T-helper 1 cell treated with Interleukin-12 subunit alpha and Interleukin-12 subunit beta and Interleukin-4 antibody, amounts not matched to agents 30 μg/mL and 1 μg/mL, for 36 hours (primary cell): ENCODE measurements around the gene TSPAN13.

ENCODE experiments used
- H3K27ac Mint-ChIP-seq: one replicate; pipeline ENCODE4 v1.8.0; 2021; ENCODE audit warnings: mild to moderate bottlenecking, mixed read lengths
- H3K27me3 Mint-ChIP-seq: one replicate; pipeline ENCODE4 v1.8.0; 2021; ENCODE audit warnings: low read depth, mixed read lengths
- H3K36me3 Mint-ChIP-seq: one replicate; pipeline ENCODE4 v1.8.0; 2021; ENCODE audit warnings: low read depth, mixed read lengths
- H3K4me1 Mint-ChIP-seq: one replicate; pipeline ENCODE4 v1.8.0; 2021; ENCODE audit warnings: low read depth, mixed read lengths
- H3K4me3 Mint-ChIP-seq: one replicate; pipeline ENCODE4 v1.8.0; 2021; ENCODE audit warnings: mild to moderate bottlenecking, moderate library complexity, mixed read lengths
- H3K9me3 Mint-ChIP-seq: one replicate; pipeline ENCODE4 v1.8.0; 2021; ENCODE audit warnings: mixed read lengths

Gene TSPAN13

DNA sequence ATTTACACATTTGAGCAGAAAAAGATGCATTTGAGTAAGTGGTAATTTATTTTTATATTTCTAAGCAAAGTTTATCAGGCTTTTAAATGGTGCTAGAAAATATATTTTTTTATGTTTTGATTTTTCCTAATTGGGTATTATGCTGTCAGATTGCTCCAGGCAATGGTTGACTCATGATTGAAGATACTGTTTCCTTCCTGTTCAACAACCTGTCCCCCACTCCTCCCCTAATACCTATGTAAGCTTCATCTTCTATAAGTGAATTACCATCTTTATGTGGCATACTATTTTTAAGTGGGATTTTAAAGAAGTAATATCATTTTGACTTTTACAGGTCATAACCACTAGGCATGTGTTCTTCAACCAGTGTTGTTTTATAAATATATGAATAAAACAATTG, 21.4 kb downstream of the TSPAN13 start:
- no peaks in the 10 kb centered on the region for H3K9me3 Mint-ChIP-seq
- H3K4me1 Mint-ChIP-seq = no peaks in the 10 kb centered on the region
- H3K27ac Mint-ChIP-seq = no peak overlapping the region
- H3K36me3 Mint-ChIP-seq = no peaks in the 10 kb centered on the region
- H3K4me3 Mint-ChIP-seq = no peak overlapping the region
- H3K27me3 Mint-ChIP-seq = no peaks in the 10 kb centered on the region

DNA sequence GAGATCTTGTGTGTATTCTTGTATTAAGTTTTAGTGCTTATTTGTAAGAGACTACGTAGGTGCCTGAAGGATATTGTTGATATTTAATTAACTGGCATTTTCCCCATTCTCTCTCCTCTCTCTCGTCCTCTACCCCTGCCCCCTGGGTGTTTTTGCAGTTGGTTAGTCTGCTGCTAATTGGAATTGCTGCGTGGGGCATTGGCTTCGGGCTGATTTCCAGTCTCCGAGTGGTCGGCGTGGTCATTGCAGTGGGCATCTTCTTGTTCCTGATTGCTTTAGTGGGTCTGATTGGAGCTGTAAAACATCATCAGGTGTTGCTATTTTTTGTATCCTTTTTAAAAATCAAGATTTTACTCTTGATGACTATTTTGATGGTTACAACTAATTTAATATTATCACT, 22.5 kb downstream of the TSPAN13 start:
- Mint-ChIP-seq H3K27ac (no peak overlapping the region), H3K9me3 (no peaks in the 10 kb centered on the region), H3K36me3 (no peaks in the 10 kb centered on the region), H3K4me3 (no peak overlapping the region), H3K27me3 (no peaks in the 10 kb centered on the region), H3K4me1 (no peaks in the 10 kb centered on the region)

DNA sequence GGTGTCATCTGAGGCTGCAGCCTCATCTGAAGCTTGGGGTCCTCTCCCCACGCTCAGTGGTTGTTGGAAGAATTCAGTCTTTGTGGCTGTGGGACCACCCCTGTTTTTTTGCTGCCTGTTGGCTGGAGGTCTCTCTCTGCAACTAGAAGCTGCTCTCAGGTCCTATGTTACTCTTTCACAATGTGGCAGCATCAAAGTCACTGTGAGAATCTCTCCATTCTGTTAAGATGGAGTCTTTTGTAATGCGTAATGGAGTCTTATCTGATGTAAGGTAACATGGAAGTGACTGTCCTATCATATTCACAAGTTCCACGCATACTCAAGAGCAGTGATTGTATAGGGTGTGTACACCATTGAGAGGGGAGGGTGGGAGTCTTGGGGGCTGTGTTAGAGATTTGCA, 24.9 kb downstream of the TSPAN13 start:
- no peaks in the 10 kb centered on the region for H3K36me3 Mint-ChIP-seq
- no peaks in the 10 kb centered on the region for H3K4me1 Mint-ChIP-seq
- H3K9me3 Mint-ChIP-seq = no peaks in the 10 kb centered on the region
- H3K27me3 Mint-ChIP-seq = no peaks in the 10 kb centered on the region
- no peak overlapping the region for H3K4me3 Mint-ChIP-seq
- H3K27ac Mint-ChIP-seq = no peak overlapping the region

DNA sequence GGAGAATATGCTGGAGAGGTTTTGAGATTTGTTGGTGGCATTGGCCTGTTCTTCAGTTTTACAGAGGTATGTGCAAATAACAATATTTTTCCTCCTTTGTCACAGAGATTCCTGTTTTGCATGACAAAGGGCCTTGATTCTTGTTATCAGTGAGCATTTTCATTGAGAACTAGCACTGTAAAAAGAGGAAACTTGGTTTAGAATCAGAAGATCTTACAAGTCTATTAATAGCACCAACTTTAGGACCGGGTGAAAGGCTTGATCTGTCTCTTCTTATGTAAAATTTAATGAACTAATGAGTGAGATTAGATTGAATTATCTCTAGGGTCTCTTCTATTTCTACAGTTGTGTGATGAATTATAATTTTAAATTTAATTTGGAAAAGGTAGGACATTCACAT, 25.5 kb downstream of the TSPAN13 start:
- Mint-ChIP-seq H3K4me3 (no peak overlapping the region), H3K9me3 (no peaks in the 10 kb centered on the region), H3K27ac (no peak overlapping the region), H3K27me3 (no peaks in the 10 kb centered on the region), H3K4me1 (no peaks in the 10 kb centered on the region), H3K36me3 (no peaks in the 10 kb centered on the region)

DNA sequence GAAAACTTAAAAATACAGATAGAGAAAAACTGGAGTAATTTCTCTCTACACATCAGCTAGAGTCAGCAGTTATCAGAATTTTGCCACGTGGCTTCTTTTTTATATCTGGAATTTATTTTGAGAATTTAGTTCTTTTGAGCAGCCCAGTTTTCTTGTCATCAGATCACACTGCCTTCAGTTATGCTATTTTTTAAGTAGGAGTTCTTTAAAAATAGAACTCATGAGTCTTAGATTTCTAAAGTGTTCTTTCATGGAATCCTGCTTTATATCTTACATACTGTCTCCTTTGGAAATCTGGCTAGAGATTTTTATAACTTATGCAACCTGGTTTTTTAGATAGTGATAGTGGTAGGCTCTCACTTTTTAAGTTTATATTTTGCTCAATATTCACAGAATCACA, 27.0 kb downstream of the TSPAN13 start:
- Mint-ChIP-seq H3K4me3 (no peak overlapping the region), H3K9me3 (no peaks in the 10 kb centered on the region), H3K27ac (no peak overlapping the region), H3K27me3 (no peaks in the 10 kb centered on the region), H3K4me1 (no peaks in the 10 kb centered on the region), H3K36me3 (no peaks in the 10 kb centered on the region)

DNA sequence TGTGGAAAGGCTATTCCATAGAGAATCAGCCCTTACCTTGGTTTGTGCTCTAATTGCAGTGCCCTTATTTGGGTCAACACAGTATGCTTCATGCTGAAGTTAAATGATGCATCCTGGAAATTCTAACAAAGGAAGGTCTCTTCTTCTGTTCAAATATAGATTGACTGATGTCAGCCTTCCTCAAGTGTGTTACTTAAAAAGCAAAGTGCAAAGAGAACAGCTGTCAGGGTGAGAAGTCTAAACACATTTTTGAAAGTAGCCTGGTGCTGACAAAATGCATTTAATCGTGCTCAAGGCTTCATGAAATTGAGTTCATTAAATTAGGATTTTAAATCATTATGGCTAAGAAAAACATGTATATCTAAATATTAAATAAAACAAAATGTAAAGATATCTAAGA, 31.8 kb downstream of the TSPAN13 start:
- Mint-ChIP-seq H3K4me1 (no peaks in the 10 kb centered on the region), H3K27me3 (no peaks in the 10 kb centered on the region), H3K36me3 (no peaks in the 10 kb centered on the region), H3K27ac (no peak overlapping the region), H3K9me3 (no peaks in the 10 kb centered on the region), H3K4me3 (no peak overlapping the region)

DNA sequence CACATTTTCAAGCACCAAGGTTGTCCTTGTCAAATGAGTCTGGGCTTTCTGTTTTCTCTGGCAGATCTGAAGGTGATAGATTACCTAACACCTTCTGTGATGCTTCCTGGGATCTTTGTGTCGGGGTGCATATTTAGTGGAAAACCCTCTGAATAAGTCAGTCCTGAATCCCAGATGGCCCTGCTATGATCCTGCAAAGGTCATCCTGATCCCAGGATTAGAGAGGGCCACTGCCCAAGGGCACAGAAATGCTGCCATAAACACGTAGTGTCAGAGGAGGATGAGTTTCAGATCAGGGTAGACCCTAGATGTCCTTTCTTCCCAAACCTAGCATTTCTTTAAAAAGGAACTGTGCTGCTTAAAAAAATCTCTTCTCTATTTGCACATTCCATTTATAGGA, 32.3 kb downstream of the TSPAN13 start:
- H3K4me1 Mint-ChIP-seq = no peaks in the 10 kb centered on the region

DNA sequence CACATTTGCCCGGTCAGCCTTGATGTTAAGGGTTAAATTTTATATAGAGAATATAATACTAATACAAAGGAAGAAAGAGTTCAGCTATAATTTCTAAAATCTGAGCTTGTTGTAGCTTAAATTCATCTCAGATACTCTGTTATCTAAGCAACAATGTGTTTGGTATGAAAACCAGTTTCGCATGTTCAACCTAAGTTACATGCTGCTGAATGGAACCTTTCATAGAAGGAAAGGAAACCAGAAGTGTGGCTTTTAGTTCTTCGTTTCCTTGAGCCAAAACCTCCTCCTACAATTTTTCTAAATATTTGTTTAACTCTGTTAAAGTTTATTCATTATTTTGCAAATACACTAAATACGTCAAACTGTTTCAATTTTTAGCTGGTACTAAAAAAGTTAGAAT, 32.7 kb downstream of the TSPAN13 start:
- no peaks in the 10 kb centered on the region for H3K36me3 Mint-ChIP-seq
- no peak overlapping the region for H3K27ac Mint-ChIP-seq
- no peaks in the 10 kb centered on the region for H3K9me3 Mint-ChIP-seq
- H3K4me1 Mint-ChIP-seq = no peaks in the 10 kb centered on the region
- no peaks in the 10 kb centered on the region for H3K27me3 Mint-ChIP-seq
- H3K4me3 Mint-ChIP-seq = no peak overlapping the region

More for the DNA sequence above, 32.3 kb downstream of the TSPAN13 start:
- no peak overlapping the region for H3K4me3 Mint-ChIP-seq
- no peaks in the 10 kb centered on the region for H3K9me3 Mint-ChIP-seq
- no peaks in the 10 kb centered on the region for H3K36me3 Mint-ChIP-seq
- no peaks in the 10 kb centered on the region for H3K27me3 Mint-ChIP-seq
- no peak overlapping the region for H3K27ac Mint-ChIP-seq

DNA sequence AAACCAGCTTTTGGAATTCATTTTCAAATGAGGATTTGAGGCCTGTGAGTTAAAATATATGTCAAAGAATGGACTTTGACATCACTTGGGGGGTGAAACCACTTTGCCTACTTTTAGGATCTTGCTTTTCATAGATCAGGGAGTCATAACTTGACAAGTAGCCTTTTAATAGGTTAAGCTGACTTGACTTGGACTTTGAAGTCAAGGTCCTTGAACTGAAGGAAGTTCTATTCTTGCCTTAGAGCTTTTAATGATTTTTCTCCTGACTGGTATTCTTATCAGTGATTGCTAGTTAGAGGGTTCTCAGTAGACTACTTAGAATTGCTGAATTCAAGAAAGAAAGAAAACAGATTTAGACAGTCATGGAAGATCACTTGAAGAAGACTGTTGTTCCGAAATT, 33.6 kb downstream of the TSPAN13 start:
- no peaks in the 10 kb centered on the region for H3K9me3 Mint-ChIP-seq
- H3K4me3 Mint-ChIP-seq = no peak overlapping the region
- no peaks in the 10 kb centered on the region for H3K36me3 Mint-ChIP-seq
- no peak overlapping the region for H3K27ac Mint-ChIP-seq
- no peaks in the 10 kb centered on the region for H3K4me1 Mint-ChIP-seq
- no peaks in the 10 kb centered on the region for H3K27me3 Mint-ChIP-seq

DNA sequence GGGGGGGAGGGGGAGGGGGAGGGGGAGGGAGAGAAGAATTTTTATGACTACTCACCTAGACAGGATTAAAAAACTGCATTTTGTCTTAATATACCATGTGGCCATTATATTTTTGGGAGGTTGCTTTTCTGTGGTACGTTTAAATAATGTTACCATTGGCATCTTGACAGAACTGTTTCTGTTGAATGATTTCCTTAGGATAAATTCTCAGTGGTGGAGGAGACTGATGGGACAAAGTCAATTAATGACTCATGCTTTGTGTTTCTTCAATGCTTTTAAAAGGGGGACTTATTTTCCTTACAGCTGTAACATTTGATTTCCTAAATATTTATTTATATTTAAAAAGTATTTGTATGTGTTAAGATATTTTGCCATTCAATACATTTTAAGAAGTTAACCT, 37.5 kb downstream of the TSPAN13 start:
- no peaks in the 10 kb centered on the region for H3K9me3 Mint-ChIP-seq
- H3K4me3 Mint-ChIP-seq = no peak overlapping the region
- no peak overlapping the region for H3K27ac Mint-ChIP-seq
- H3K27me3 Mint-ChIP-seq = peaks cover 4% of the 10 kb centered on the region
- H3K4me1 Mint-ChIP-seq = no peaks in the 10 kb centered on the region
- no peaks in the 10 kb centered on the region for H3K36me3 Mint-ChIP-seq

DNA sequence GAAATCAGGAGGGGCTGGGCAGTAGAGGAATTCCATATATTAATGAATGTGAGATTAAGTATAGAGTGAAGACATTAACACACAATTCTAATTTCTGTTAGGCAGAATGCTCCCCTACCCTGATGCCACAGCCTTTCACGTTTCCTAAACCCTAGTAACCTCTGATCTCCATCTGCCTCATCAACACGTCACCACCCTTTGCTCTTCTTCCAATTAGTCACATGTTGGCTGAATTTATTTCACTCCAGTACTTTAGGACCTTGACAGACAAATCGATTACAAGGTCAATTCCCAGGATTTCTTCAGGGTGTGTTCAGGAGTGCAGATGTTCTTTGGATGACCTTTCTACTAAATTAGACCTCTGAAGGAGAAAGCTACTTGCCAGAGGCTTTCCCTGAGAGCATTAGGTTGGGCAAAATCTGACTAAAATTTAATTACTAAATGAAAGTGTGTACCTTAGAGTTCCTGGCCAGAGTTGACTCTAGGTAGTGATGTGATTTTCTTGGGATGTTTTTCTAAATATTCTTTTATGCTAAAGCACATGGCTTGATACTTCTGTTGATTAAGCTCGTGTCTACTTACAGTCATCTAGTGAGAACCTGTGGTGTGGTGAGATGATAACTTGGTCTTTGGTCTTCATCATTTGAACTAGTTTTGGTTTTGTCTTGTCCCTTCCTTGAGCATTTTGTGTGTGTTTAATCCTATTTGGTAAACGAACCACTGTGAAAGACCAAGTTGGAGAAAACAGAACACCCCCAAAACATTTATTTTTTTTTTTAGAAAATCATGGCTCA, 38.5 kb downstream of the TSPAN13 start:
- Mint-ChIP-seq H3K27me3 (peaks cover 8% of the 10 kb centered on the region), H3K27ac (no peak overlapping the region), H3K36me3 (no peaks in the 10 kb centered on the region), H3K4me3 (no peak overlapping the region), H3K4me1 (no peaks in the 10 kb centered on the region), H3K9me3 (no peaks in the 10 kb centered on the region)

DNA sequence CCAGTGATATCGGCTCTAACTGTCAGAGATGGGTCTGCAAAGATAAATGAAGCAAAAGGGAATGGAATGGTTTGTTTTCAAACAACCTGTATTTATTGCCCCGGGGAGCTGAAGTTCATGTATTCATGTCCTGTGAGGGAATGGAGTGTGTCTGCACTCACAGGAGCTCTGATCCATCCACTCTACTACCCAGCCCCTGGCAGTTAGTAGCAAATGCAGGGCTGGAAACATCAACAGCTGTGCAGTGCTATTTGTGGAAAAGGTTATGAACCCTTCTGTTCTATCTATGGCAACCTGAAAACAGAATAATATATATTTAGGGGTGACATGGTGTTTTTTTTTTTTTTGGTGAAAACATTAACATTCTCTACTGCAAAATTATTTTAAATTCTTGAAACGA, 41.4 kb downstream of the TSPAN13 start:
- Mint-ChIP-seq H3K9me3 (no peaks in the 10 kb centered on the region), H3K27ac (no peak overlapping the region), H3K4me1 (no peaks in the 10 kb centered on the region), H3K4me3 (no peak overlapping the region), H3K36me3 (no peaks in the 10 kb centered on the region), H3K27me3 (peaks cover 8% of the 10 kb centered on the region)

DNA sequence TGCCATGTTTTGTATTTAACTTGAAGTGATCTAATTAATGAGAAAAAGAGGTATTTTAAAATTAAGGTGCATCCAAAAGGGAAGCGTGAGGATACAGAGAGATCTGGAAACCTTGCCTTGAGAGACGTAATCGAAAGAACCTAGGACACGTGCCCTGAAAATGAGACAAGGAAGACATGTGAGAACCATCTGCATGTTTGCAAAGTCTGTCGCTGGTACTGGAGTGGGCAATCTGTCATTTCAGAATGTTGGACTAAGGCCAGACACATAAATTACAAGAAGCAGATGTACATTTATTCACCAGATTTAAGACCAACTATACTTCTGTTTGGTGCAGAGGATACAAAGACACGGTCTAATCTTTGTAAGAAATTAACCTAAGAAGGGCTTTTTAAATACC, 42.1 kb downstream of the TSPAN13 start:
- Mint-ChIP-seq H3K36me3 (no peaks in the 10 kb centered on the region), H3K27me3 (peaks cover 8% of the 10 kb centered on the region), H3K4me1 (no peaks in the 10 kb centered on the region), H3K4me3 (no peak overlapping the region), H3K9me3 (no peaks in the 10 kb centered on the region), H3K27ac (no peak overlapping the region)

DNA sequence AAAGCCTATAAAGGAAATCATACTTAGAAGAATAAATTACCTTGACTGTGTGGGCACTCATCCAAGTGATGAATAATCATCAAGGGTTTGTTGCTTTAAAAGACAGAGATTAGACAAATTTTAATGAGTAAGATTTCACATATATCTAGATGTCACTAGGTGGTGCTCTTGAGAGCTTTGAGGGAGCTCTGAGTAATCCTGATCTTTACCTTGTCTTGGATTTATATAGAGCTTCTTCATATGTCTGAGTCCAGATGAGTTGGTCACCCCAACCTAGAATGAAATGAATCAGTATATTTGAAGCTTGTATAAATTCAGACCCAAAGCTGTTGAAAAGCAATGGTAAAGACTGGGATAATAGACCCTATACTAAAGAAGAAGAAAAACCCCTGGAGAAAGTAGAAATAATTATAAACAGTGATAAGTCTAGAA, 47.6 kb downstream of the TSPAN13 start:
- Mint-ChIP-seq H3K27me3 (peaks cover 11% of the 10 kb centered on the region), H3K27ac (no peak overlapping the region), H3K4me3 (no peak overlapping the region), H3K4me1 (peaks cover 2% of the 10 kb centered on the region), H3K9me3 (no peaks in the 10 kb centered on the region), H3K36me3 (no peaks in the 10 kb centered on the region)

DNA sequence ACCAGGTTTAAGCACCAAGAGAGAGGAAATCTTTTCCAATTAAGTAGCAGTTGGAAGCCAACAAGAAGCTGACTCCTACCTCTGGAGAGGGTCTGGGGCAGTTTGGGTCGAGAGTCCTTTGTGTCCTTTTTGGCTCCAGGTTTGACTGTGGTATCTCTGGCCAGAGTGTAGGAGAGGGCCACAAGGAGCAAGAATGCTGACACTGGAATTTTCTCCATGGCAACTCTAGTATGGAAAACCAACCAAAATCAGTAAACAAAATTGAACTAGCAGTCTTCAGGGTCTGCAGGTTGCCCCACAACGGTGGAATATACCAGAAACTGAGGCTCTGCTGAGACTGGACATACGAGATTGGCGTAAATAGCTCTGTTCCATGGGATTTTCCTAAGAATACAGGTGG, 48.0 kb downstream of the TSPAN13 start:
- Mint-ChIP-seq H3K27ac (no peak overlapping the region), H3K27me3 (peaks cover 7% of the 10 kb centered on the region), H3K9me3 (no peaks in the 10 kb centered on the region), H3K4me3 (no peak overlapping the region), H3K36me3 (no peaks in the 10 kb centered on the region), H3K4me1 (peaks cover 2% of the 10 kb centered on the region)

DNA sequence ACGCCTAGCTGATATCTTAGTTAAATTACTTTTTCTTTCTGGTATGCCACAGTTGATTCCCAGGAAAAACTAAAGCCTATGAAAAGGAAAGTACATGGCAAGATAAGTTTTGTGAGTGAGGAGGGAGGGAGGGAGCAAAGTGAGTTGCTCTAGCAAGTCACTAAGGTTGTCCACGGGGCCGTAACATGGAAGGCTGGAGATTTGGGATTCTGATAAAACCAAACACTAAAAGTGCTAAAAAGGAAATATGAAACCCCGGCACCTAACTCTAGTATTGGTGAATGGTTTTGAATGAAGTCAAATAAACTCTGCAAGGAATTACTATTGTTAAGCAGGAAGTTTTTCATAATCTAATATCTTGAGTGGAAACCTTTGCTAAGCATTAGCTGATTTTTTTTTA, 49.6 kb downstream of the TSPAN13 start:
- H3K36me3 Mint-ChIP-seq = no peaks in the 10 kb centered on the region

More for the DNA sequence above, 49.6 kb downstream of the TSPAN13 start:
- H3K27me3 Mint-ChIP-seq = peaks cover 7% of the 10 kb centered on the region
- no peak overlapping the region for H3K27ac Mint-ChIP-seq
- no peak overlapping the region for H3K4me3 Mint-ChIP-seq
- H3K9me3 Mint-ChIP-seq = no peaks in the 10 kb centered on the region
- peaks cover 2% of the 10 kb centered on the region for H3K4me1 Mint-ChIP-seq
